ENCODE measurements around the gene GRM4.
"Not testable (repeated sequence)": the region's sequence is repeated elsewhere in the genome, so short reads cannot be mapped to it uniquely, and the experiment has no call there.

Gene GRM4

DNA sequence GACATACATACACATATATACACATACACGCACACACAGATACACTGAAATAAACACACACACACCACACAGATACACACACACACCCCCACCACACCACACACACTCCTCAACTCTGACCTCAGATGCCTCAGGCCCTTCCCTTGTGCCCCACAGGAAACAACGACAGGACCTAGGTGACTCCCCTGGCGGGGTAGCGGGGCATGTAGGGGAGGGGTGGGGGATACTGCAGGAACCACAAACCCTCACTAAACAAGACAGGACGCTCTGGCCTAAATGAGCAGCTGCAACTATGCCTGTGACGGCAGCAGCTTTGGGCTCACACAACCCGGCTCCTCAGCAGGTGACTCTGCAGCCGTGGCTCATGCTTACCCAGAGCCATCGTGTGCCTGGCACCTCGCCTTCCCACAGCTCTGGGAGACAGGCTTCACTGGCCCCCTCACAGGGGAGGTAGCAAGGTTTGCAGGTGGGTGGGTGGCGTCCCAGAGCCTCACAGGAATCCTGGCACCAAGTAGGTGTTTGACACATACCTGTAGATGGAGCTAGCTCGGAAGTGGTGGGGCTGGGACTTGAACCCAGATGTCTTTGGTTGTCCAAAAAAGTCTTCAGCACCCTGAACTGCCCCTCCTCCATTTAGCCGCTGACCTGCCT is 100.8 kb downstream of the GRM4 start:
- Histone ChIP-seq H3K27me3 (ENCODE audit: low read depth, low read length) (no peaks in the 10 kb centered on the region), H3K4me1 (ENCODE audit: control insufficient read depth in 1 of 2, insufficient read depth in 2 of 2, low read length in 2 of 2) (no peaks in the 10 kb centered on the region), H3K9me3 (ENCODE audit: control insufficient read depth in 1 of 2, low read length in 2 of 2) (no peaks in the 10 kb centered on the region), H3K36me3 (ENCODE audit: control insufficient read depth in 1 of 2, insufficient read depth in 2 of 2, low read length in 2 of 2) (no peaks in the 10 kb centered on the region), H3K27ac (ENCODE audit: low read length) (no peak overlapping the region), H3K4me3 (ENCODE audit: low read depth in 1 of 2, low read length in 2 of 2) (no peak overlapping the region)

DNA sequence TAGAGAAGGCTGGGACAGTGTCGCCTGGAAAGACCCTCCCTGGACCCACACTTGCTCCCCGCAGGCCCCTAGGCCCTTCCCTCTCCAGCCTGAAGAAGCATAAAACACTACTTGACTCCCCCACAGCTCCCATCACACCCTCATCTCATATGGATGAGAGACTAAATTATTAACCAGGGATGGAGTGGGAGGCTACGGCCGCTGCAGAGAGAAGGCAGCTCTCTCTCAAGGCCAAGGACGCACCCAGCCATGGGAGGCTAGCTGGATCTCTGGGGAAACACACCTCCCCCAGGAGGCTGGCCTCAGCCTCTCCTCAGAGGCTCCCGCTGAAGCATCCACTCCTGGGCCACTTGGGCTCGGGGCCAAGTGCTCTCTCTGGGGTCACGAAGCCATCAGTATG is 102.5 kb downstream of the GRM4 start:
- H3K27ac ChIP-seq (ENCODE audit: low read length) = no peak overlapping the region
- H3K4me1 ChIP-seq (ENCODE audit: control insufficient read depth in 1 of 2, insufficient read depth in 2 of 2, low read length in 2 of 2) = no peaks in the 10 kb centered on the region
- no peaks in the 10 kb centered on the region for H3K27me3 ChIP-seq (ENCODE audit: low read depth, low read length)
- no peaks in the 10 kb centered on the region for H3K36me3 ChIP-seq (ENCODE audit: control insufficient read depth in 1 of 2, insufficient read depth in 2 of 2, low read length in 2 of 2)
- H3K9me3 ChIP-seq (ENCODE audit: control insufficient read depth in 1 of 2, low read length in 2 of 2) = no peaks in the 10 kb centered on the region
- no peak overlapping the region for H3K4me3 ChIP-seq (ENCODE audit: low read depth in 1 of 2, low read length in 2 of 2)

DNA sequence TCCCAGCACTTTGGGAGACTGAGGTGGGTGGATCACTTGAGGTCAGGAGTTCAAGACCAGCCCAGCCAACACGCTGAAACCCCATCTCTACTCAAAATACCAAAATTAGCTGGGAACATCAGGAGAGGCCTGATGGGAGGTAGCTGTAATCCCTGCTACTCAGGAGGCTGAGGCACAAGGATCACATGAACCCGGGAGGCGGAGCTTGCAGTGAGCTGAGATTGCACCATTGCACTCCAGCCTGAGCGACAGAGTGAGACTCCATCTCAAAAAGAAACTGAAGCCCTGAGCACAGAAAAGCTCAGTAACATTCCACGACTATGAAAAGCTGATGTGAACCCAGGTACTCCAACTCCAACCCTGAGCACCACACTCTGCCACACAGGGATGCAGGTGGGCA is 103.9 kb downstream of the GRM4 start:
- H3K27me3 ChIP-seq (ENCODE audit: low read depth, low read length); H3K4me3 ChIP-seq (ENCODE audit: low read depth in 1 of 2, low read length in 2 of 2); H3K4me1 ChIP-seq (ENCODE audit: control insufficient read depth in 1 of 2, insufficient read depth in 2 of 2, low read length in 2 of 2); H3K27ac ChIP-seq (ENCODE audit: low read length); H3K36me3 ChIP-seq (ENCODE audit: control insufficient read depth in 1 of 2, insufficient read depth in 2 of 2, low read length in 2 of 2); H3K9me3 ChIP-seq (ENCODE audit: control insufficient read depth in 1 of 2, low read length in 2 of 2): not testable (repeated sequence)

- Histone ChIP-seq H3K4me3 (ENCODE audit: low read depth in 1 of 2, low read length in 2 of 2) (no peak overlapping the region), H3K27me3 (ENCODE audit: low read depth, low read length) (no peaks in the 10 kb centered on the region), H3K4me1 (ENCODE audit: control insufficient read depth in 1 of 2, insufficient read depth in 2 of 2, low read length in 2 of 2) (no peaks in the 10 kb centered on the region), H3K27ac (ENCODE audit: low read length) (no peak overlapping the region), H3K9me3 (ENCODE audit: control insufficient read depth in 1 of 2, low read length in 2 of 2) (no peaks in the 10 kb centered on the region), H3K36me3 (ENCODE audit: control insufficient read depth in 1 of 2, insufficient read depth in 2 of 2, low read length in 2 of 2) (no peaks in the 10 kb centered on the region)
Measured at GRCh38 chr6:34041385-34041784, 104.5 kb downstream of the GRM4 start.

DNA sequence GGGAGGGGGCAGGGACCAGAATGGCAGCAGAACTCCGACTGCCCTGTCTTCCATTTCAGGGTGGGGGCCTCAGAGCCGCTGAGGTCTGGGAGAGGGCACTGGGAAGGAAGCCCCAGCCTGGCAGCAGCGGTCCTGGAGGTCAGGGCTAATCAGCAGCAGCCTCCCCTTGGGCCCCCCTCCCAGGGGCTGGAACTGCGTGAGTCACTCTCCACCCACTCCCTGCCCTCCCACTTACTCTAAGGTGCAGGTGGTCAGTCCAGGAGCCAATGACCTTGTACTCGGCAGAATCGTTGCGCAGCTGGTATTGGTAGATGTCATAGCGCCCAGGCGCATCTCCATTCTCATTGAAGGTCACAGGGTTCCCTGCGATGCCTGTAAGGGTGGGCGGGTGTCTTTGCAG is 105.9 kb downstream of the GRM4 start:
- Histone ChIP-seq H3K4me1 (ENCODE audit: control insufficient read depth in 1 of 2, insufficient read depth in 2 of 2, low read length in 2 of 2) (no peaks in the 10 kb centered on the region), H3K27ac (ENCODE audit: low read length) (no peak overlapping the region), H3K36me3 (ENCODE audit: control insufficient read depth in 1 of 2, insufficient read depth in 2 of 2, low read length in 2 of 2) (no peaks in the 10 kb centered on the region), H3K9me3 (ENCODE audit: control insufficient read depth in 1 of 2, low read length in 2 of 2) (no peaks in the 10 kb centered on the region), H3K27me3 (ENCODE audit: low read depth, low read length) (no peaks in the 10 kb centered on the region), H3K4me3 (ENCODE audit: low read depth in 1 of 2, low read length in 2 of 2) (no peak overlapping the region)

DNA sequence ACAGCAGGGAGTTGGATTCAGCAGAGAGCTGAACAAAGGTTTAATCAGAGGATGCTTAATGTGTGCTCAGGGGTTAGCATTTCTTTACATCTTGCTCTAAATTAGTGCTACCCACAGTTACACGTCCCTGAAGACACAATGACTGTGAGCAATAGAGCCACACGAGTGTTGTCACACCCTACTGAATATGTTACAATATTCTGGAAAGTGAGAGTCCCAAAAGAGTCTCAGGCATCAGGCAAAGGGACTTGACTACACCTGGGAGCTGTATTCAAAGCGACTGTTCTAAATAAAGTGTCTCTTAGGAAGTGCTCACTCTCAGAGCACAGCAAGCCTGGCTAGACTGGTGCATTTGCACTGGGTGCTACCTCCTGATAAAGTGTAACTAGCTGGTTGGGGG is 108.7 kb downstream of the GRM4 start:
- H3K27ac ChIP-seq (ENCODE audit: low read length) = no peak overlapping the region
- H3K9me3 ChIP-seq (ENCODE audit: control insufficient read depth in 1 of 2, low read length in 2 of 2) = no peaks in the 10 kb centered on the region
- no peaks in the 10 kb centered on the region for H3K4me1 ChIP-seq (ENCODE audit: control insufficient read depth in 1 of 2, insufficient read depth in 2 of 2, low read length in 2 of 2)
- H3K4me3 ChIP-seq (ENCODE audit: low read depth in 1 of 2, low read length in 2 of 2) = no peak overlapping the region
- H3K36me3 ChIP-seq (ENCODE audit: control insufficient read depth in 1 of 2, insufficient read depth in 2 of 2, low read length in 2 of 2) = no peaks in the 10 kb centered on the region
- no peaks in the 10 kb centered on the region for H3K27me3 ChIP-seq (ENCODE audit: low read depth, low read length)

- Histone ChIP-seq H3K9me3 (ENCODE audit: control insufficient read depth in 1 of 2, low read length in 2 of 2) (no peaks in the 10 kb centered on the region), H3K27ac (ENCODE audit: low read length) (no peak overlapping the region), H3K4me3 (ENCODE audit: low read depth in 1 of 2, low read length in 2 of 2) (no peak overlapping the region), H3K4me1 (ENCODE audit: control insufficient read depth in 1 of 2, insufficient read depth in 2 of 2, low read length in 2 of 2) (no peaks in the 10 kb centered on the region), H3K27me3 (ENCODE audit: low read depth, low read length) (no peaks in the 10 kb centered on the region), H3K36me3 (ENCODE audit: control insufficient read depth in 1 of 2, insufficient read depth in 2 of 2, low read length in 2 of 2) (no peaks in the 10 kb centered on the region)
Measured at GRCh38 chr6:34036357-34037069, 109.4 kb downstream of the GRM4 start.

- no peaks in the 10 kb centered on the region for H3K4me1 ChIP-seq (ENCODE audit: control insufficient read depth in 1 of 2, insufficient read depth in 2 of 2, low read length in 2 of 2)
- no peaks in the 10 kb centered on the region for H3K9me3 ChIP-seq (ENCODE audit: control insufficient read depth in 1 of 2, low read length in 2 of 2)
- no peaks in the 10 kb centered on the region for H3K36me3 ChIP-seq (ENCODE audit: control insufficient read depth in 1 of 2, insufficient read depth in 2 of 2, low read length in 2 of 2)
- H3K4me3 ChIP-seq (ENCODE audit: low read depth in 1 of 2, low read length in 2 of 2) = no peak overlapping the region
- no peaks in the 10 kb centered on the region for H3K27me3 ChIP-seq (ENCODE audit: low read depth, low read length)
- no peak overlapping the region for H3K27ac ChIP-seq (ENCODE audit: low read length)
Measured at GRCh38 chr6:34035704-34036356, 110.1 kb downstream of the GRM4 start.

- H3K4me1 ChIP-seq (ENCODE audit: control insufficient read depth in 1 of 2, insufficient read depth in 2 of 2, low read length in 2 of 2) = no peaks in the 10 kb centered on the region
- no peaks in the 10 kb centered on the region for H3K27me3 ChIP-seq (ENCODE audit: low read depth, low read length)
- H3K36me3 ChIP-seq (ENCODE audit: control insufficient read depth in 1 of 2, insufficient read depth in 2 of 2, low read length in 2 of 2) = no peaks in the 10 kb centered on the region
- H3K4me3 ChIP-seq (ENCODE audit: low read depth in 1 of 2, low read length in 2 of 2) = no peak overlapping the region
- H3K9me3 ChIP-seq (ENCODE audit: control insufficient read depth in 1 of 2, low read length in 2 of 2) = no peaks in the 10 kb centered on the region
- no peak overlapping the region for H3K27ac ChIP-seq (ENCODE audit: low read length)
Measured at GRCh38 chr6:34035161-34035560, 110.7 kb downstream of the GRM4 start.

GRCh38 chr6:34032856-34033255 is 113.0 kb downstream of the GRM4 start:
- no peaks in the 10 kb centered on the region for H3K9me3 ChIP-seq (ENCODE audit: control insufficient read depth in 1 of 2, low read length in 2 of 2)
- H3K4me3 ChIP-seq (ENCODE audit: low read depth in 1 of 2, low read length in 2 of 2) = no peak overlapping the region
- H3K36me3 ChIP-seq (ENCODE audit: control insufficient read depth in 1 of 2, insufficient read depth in 2 of 2, low read length in 2 of 2) = no peaks in the 10 kb centered on the region
- H3K27ac ChIP-seq (ENCODE audit: low read length) = no peak overlapping the region
- no peaks in the 10 kb centered on the region for H3K27me3 ChIP-seq (ENCODE audit: low read depth, low read length)
- no peaks in the 10 kb centered on the region for H3K4me1 ChIP-seq (ENCODE audit: control insufficient read depth in 1 of 2, insufficient read depth in 2 of 2, low read length in 2 of 2)

GRCh38 chr6:34031625-34032383 is 114.1 kb downstream of the GRM4 start:
- no peak overlapping the region for H3K27ac ChIP-seq (ENCODE audit: low read length)
- no peaks in the 10 kb centered on the region for H3K9me3 ChIP-seq (ENCODE audit: control insufficient read depth in 1 of 2, low read length in 2 of 2)
- H3K27me3 ChIP-seq (ENCODE audit: low read depth, low read length) = no peaks in the 10 kb centered on the region
- H3K4me1 ChIP-seq (ENCODE audit: control insufficient read depth in 1 of 2, insufficient read depth in 2 of 2, low read length in 2 of 2) = no peaks in the 10 kb centered on the region
- no peak overlapping the region for H3K4me3 ChIP-seq (ENCODE audit: low read depth in 1 of 2, low read length in 2 of 2)
- H3K36me3 ChIP-seq (ENCODE audit: control insufficient read depth in 1 of 2, insufficient read depth in 2 of 2, low read length in 2 of 2) = no peaks in the 10 kb centered on the region
